Mucosa of descending colon (tissue), 3 donors: Measurements from ENCODE around the gene PSD2. TPM values are rescaled to one million over a fixed set of nuclear protein-coding genes. Genes with fewer than 3 reads are reported as not detected.

Experiments used
- ATAC-seq: fragments of 200-7000 bp; cut with Tn5 transposase; one replicate; pipeline ENCODE4 v1.9.1; 2020; ENCODE audit warnings: mild to moderate bottlenecking, moderate library complexity
- DNase-seq, 3 donors: peaks; one replicate each; pipeline ENCODE4 v3.0.0-alpha.2; 2020
- H3K36me3 ChIP-seq: fragments of 200-600 bp; one replicate; pipeline ENCODE4 v1.8.0; 2021; ENCODE audit warnings: low read depth, mild to moderate bottlenecking
- H3K4me1 ChIP-seq: fragments of 200-600 bp; one replicate; pipeline ENCODE4 v1.8.0; 2021; ENCODE audit warnings: low read depth, mild to moderate bottlenecking
- H3K4me3 ChIP-seq: fragments of 200-600 bp; one replicate; pipeline ENCODE4 v1.8.0; 2021; ENCODE audit warnings: mild to moderate bottlenecking
- H3K9me3 ChIP-seq: fragments of 200-600 bp; one replicate; pipeline ENCODE4 v1.8.0; 2021; ENCODE audit warnings: mild to moderate bottlenecking
- intact Hi-C, 2 donors: fragments of 100-400 bp; cut with DNase I in 1 of 2; cut with micrococcal nuclease in 1 of 2; formaldehyde crosslinking; loops; one replicate each; pipeline versions ENCODE4 v1.11.0 to v1.11.1; 2022; cut with DNase I, micrococcal nuclease
- total RNA-seq, 3 donors: library from RNA; stranded (reverse); fragmentation: NEBNext Ultra II Directional in 2 of 3; extraction: Animal tissue kit (Norgen Biotek cat#: 25700) in 2 of 3; gene quantifications; one replicate each; pipeline versions ENCODE4 v1.2.1 to v1.2.4, GENCODE V29; 2021 to 2023
- TF ChIP-seq, protein P1 (sequence below): fragments of 200-600 bp; IDR thresholded peaks from one replicate; pipeline ENCODE4 v1.8.0; 2022; ENCODE audit warnings: antibody characterized with exemption, mild to moderate bottlenecking
- donor health status: DM: no; HTN: no; CAD: no; lungs with moderate emphysema.
- donor health status: DM: no; HTN: no; CAD: no.
- donor health status: DM: no; HTN: yes; CAD: no.

The PSD2 gene
- total RNA-seq, 3 donors from 2014 or later: 0.07 to 0.25 TPM; not detected in 1

- Histone ChIP-seq H3K4me1 (peaks cover 7% of the 10 kb centered on the region), H3K36me3 (no peaks in the 10 kb centered on the region), H3K9me3 (no peaks in the 10 kb centered on the region), H3K4me3 (no peak overlapping the region)
- DNase-seq (no peak), ATAC-seq (no peak)
- intact Hi-C loops: loop anchor here in 1 of 2 donors (10.0 kb wide), 2 partner anchors 81 to 371 kb away; no protein-coding TSS in a partner anchor
- TF ChIP-seq, protein P1, sequence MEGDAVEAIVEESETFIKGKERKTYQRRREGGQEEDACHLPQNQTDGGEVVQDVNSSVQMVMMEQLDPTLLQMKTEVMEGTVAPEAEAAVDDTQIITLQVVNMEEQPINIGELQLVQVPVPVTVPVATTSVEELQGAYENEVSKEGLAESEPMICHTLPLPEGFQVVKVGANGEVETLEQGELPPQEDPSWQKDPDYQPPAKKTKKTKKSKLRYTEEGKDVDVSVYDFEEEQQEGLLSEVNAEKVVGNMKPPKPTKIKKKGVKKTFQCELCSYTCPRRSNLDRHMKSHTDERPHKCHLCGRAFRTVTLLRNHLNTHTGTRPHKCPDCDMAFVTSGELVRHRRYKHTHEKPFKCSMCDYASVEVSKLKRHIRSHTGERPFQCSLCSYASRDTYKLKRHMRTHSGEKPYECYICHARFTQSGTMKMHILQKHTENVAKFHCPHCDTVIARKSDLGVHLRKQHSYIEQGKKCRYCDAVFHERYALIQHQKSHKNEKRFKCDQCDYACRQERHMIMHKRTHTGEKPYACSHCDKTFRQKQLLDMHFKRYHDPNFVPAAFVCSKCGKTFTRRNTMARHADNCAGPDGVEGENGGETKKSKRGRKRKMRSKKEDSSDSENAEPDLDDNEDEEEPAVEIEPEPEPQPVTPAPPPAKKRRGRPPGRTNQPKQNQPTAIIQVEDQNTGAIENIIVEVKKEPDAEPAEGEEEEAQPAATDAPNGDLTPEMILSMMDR: no peak
Measured at GRCh38 chr5:139783436-139783965, 12.1 kb upstream of the PSD2 start.

GRCh38 chr5:139784488-139784887, 11.1 kb upstream of the PSD2 start:
- intact Hi-C loops: loop anchor here in 1 of 2 donors (10.0 kb wide), 2 partner anchors 80 to 370 kb away; no protein-coding TSS in a partner anchor
- peaks cover 7% of the 10 kb centered on the region for H3K4me1 ChIP-seq
- H3K9me3 ChIP-seq: no peaks in the 10 kb centered on the region
- no peak overlapping the region for H3K4me3 ChIP-seq
- TF ChIP-seq, protein P1: no peak
- ATAC-seq (no peak), DNase-seq (no peak)
- no peaks in the 10 kb centered on the region for H3K36me3 ChIP-seq

DNA sequence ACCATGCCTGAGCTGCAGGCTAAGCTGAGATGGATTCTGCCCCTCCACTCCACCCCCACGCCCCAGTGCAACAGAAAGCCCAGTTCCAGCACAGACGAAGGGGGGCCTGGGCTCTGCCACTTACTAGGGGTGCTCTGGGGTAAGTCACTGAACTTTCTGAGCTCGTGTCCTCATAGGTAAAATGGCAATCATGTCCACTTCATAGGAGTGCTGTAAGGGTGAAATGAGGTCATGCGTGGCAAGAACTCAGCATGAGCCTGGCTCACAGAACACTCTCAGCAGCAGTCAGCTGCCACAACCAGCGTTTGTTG, 8.4 kb upstream of the PSD2 start:
- Histone ChIP-seq H3K36me3 (no peaks in the 10 kb centered on the region), H3K4me1 (peaks cover 7% of the 10 kb centered on the region), H3K9me3 (no peaks in the 10 kb centered on the region), H3K4me3 (no peak overlapping the region)
- TF ChIP-seq, protein P1: no peak
- intact Hi-C loops: loop anchor here (5.0 to 10.0 kb wide), 4 partner anchors 75 to 368 kb away; no protein-coding TSS in a partner anchor
- no peak for ATAC-seq
- DNase-seq: no peak

DNA sequence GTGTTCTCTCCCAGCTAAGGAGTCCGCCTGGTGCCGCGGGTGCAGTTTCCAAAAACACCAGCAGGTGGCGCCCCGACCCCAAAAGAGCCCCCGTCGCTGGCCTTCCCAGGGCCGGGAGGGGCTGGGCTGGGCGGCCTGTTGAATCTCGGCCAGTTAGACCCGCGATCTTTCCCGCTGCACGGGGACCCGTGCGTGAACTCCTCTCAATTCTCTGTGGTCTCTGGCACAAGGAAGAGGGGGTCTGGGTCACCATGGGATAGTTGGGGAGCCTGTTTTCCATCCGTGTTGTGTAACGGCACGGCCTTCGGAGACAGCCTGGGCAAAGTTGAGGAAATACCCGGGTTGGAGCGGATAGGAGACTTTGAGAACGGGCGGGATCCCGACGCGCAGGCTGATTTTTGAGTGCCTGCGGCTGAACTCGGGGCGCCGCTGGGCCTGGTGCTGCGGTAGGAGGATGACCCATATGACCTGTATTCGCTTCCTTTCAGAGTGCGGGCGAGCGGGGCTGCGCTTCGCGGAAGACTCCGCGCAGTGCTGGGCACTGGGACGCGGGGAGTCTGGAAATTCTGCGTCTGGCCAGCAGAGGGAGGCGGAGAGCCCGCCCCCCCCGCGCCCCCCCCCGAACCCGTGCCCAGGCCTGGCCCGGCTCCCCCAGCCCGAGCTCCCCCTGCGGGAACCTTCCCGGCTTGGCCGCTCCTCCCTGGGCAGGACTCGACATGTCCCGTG, 7.9 kb upstream of the PSD2 start:
- H3K4me1 ChIP-seq: peaks cover 7% of the 10 kb centered on the region
- intact Hi-C loops: loop anchor here (5.0 to 10.0 kb wide), 4 partner anchors 75 to 367 kb away; no protein-coding TSS in a partner anchor
- DNase-seq (peak; percentile 80 to 92 (median 89)), ATAC-seq (peak; percentile 94)
- no peaks in the 10 kb centered on the region for H3K36me3 ChIP-seq
- TF ChIP-seq, protein P1: peak; percentile 99
- no peak overlapping the region for H3K4me3 ChIP-seq
- no peaks in the 10 kb centered on the region for H3K9me3 ChIP-seq

DNA sequence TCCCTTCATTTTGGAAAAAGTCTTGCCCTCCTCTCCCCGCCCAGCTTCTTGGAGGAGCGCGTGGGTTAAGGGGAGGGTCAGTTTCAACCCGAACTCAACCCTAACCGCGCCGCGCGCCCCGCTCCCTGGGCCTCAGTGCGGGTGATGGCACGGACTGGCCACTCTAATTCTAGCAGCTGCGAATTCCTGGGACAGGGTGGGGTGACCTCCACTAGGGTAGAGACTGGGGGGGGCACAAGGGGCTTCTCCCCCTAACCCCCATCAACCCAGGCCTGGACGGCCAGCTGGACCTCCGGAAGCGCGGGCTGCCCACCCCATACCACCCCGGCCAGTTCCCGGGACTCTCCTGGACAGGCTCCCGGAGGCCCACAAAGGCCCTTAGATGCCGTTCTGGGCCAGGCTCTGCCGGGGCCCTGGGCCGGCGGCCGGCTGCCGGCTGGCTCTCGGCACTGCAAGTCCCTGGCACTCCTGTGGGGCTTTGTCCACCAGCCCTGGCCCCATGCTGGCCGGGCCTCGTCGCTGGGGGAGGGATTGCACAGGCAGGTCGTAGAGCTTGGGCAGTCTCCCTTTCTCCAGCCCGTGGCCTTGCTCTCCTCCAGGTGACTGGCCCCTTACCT, 7.2 kb upstream of the PSD2 start:
- Histone ChIP-seq H3K4me1 (peaks cover 7% of the 10 kb centered on the region), H3K36me3 (no peaks in the 10 kb centered on the region), H3K9me3 (no peaks in the 10 kb centered on the region), H3K4me3 (no peak overlapping the region)
- intact Hi-C loops: loop anchor here (5.0 to 10.0 kb wide), 4 partner anchors 74 to 366 kb away; no protein-coding TSS in a partner anchor
- TF ChIP-seq, protein P1: peak; percentile 1
- DNase-seq (no peak), ATAC-seq (peak; percentile 4)
